H9 (cell line): ENCODE measurements around the gene ALOX5. TPM values are rescaled to one million over a fixed set of nuclear protein-coding genes. Genes with fewer than 3 reads are reported as not detected.

Source experiments
- DNase-seq: peaks from one replicate; pipeline ENCODE4 v3.0.0-alpha.2; 2017
- H2AFZ ChIP-seq: one replicate; pipeline ENCODE4 v1.6.1; 2013; ENCODE audit warnings: mild to moderate bottlenecking, low read length, control low read depth, moderate library complexity
- H2AK5ac ChIP-seq: 2 replicates; pipeline ENCODE4 v1.6.1; 2013; ENCODE audit warnings: low read length, control low read depth, mixed read lengths; ENCODE audit not compliant: insufficient read length
- H2BK120ac ChIP-seq: one replicate; pipeline ENCODE4 v1.6.1; 2013; ENCODE audit warnings: low read depth, mild to moderate bottlenecking, low read length, control low read depth, inconsistent platforms; ENCODE audit not compliant: poor library complexity, severe bottlenecking
- H2BK12ac ChIP-seq: 2 replicates; pipeline ENCODE4 v1.6.1; 2013; ENCODE audit warnings: low read length, control low read depth, mixed read lengths, low read depth; ENCODE audit not compliant: insufficient read length
- H2BK15ac ChIP-seq: 2 replicates; pipeline ENCODE4 v1.6.1; 2013; ENCODE audit warnings: low read depth, low read length, control low read depth
- H2BK20ac ChIP-seq: one replicate; pipeline ENCODE4 v1.6.1; 2013; ENCODE audit warnings: low read depth, mild to moderate bottlenecking, low read length, control low read depth, inconsistent platforms; ENCODE audit not compliant: poor library complexity, severe bottlenecking
- H2BK5ac ChIP-seq: 2 replicates; pipeline ENCODE4 v1.6.1; 2013; ENCODE audit warnings: low read length, control low read depth, mixed read lengths; ENCODE audit not compliant: insufficient read length
- H3K14ac ChIP-seq: 2 replicates; pipeline ENCODE4 v1.6.1; 2013; ENCODE audit warnings: low read length, control low read depth; ENCODE audit not compliant: insufficient read depth
- H3K18ac ChIP-seq: 2 replicates; pipeline ENCODE4 v1.6.1; 2013; ENCODE audit warnings: low read depth, mild to moderate bottlenecking, mixed read lengths, low read length, control low read depth; ENCODE audit not compliant: insufficient read length
- H3K23ac ChIP-seq: 2 replicates; pipeline ENCODE4 v1.6.1; 2013; ENCODE audit warnings: low read length, control low read depth, mixed read lengths, low read depth; ENCODE audit not compliant: insufficient read length
- H3K23me2 ChIP-seq: 2 replicates; pipeline ENCODE4 v1.6.1; 2013; ENCODE audit warnings: low read depth, mild to moderate bottlenecking, mixed read lengths, low read length, control low read depth; ENCODE audit not compliant: insufficient read length, poor library complexity, severe bottlenecking
- H3K27ac ChIP-seq: 2 replicates; pipeline ENCODE4 v1.5.1; 2013; ENCODE audit warnings: low read length, control low read depth, mixed read lengths, low read depth; ENCODE audit not compliant: insufficient read length
- H3K27me3 ChIP-seq: 2 replicates; pipeline ENCODE4 v1.6.1; 2013; ENCODE audit warnings: low read length, control low read depth, inconsistent platforms; ENCODE audit not compliant: insufficient read depth
- H3K4ac ChIP-seq: 2 replicates; pipeline ENCODE4 v1.6.1; 2013; ENCODE audit warnings: low read depth, mild to moderate bottlenecking, control low read depth, inconsistent platforms, low read length, moderate library complexity
- H3K4me1 ChIP-seq: 2 replicates; pipeline ENCODE4 v1.6.1; 2013; ENCODE audit warnings: low read length, control low read depth, inconsistent platforms; ENCODE audit not compliant: insufficient read depth
- H3K4me2 ChIP-seq: 2 replicates; pipeline ENCODE4 v1.6.1; 2013; ENCODE audit warnings: low read length, control low read depth, mixed read lengths; ENCODE audit not compliant: insufficient read length, insufficient read depth
- H3K56ac ChIP-seq: 2 replicates; pipeline ENCODE4 v1.6.1; 2013; ENCODE audit warnings: low read depth, mild to moderate bottlenecking, mixed read lengths, low read length, control low read depth; ENCODE audit not compliant: insufficient read length
- H3K79me1 ChIP-seq: 2 replicates; pipeline ENCODE4 v1.6.1; 2013; ENCODE audit warnings: low read depth, mild to moderate bottlenecking, moderate library complexity, low read length, control low read depth, inconsistent platforms; ENCODE audit not compliant: insufficient read depth, poor library complexity, severe bottlenecking
- H3K79me2 ChIP-seq: 2 replicates; pipeline ENCODE4 v1.6.1; 2013; ENCODE audit warnings: low read length, control low read depth, inconsistent platforms; ENCODE audit not compliant: insufficient read depth
- H3K9ac ChIP-seq: 2 replicates; pipeline ENCODE4 v1.6.1; 2013; ENCODE audit warnings: low read length, control low read depth, mixed read lengths; ENCODE audit not compliant: insufficient read length; ENCODE audit errors: extremely low read depth
- H3K9me3 ChIP-seq: one replicate; pipeline ENCODE4 v1.6.1; 2013; ENCODE audit warnings: low read depth, low read length, inconsistent platforms; ENCODE audit not compliant: control insufficient read depth
- H3T11ph ChIP-seq: one replicate; pipeline ENCODE4 v1.6.1; 2013; ENCODE audit warnings: mild to moderate bottlenecking, low read length, control low read depth, inconsistent platforms
- H4K20me1 ChIP-seq: one replicate; pipeline ENCODE4 v1.6.1; 2013; ENCODE audit not compliant: control insufficient read depth, insufficient read length, insufficient read depth
- H4K5ac ChIP-seq: 2 replicates; pipeline ENCODE4 v1.6.1; 2013; ENCODE audit warnings: low read depth, mild to moderate bottlenecking, mixed read lengths, low read length, control low read depth; ENCODE audit not compliant: insufficient read length
- H4K8ac ChIP-seq: replicated peaks from 2 replicates; pipeline ENCODE4 v1.6.1; 2013; ENCODE audit warnings: low read length, control low read depth, mixed read lengths, low read depth; ENCODE audit not compliant: insufficient read length
- H4K91ac ChIP-seq: 2 replicates; pipeline ENCODE4 v1.6.1; 2013; ENCODE audit warnings: low read depth, mild to moderate bottlenecking, moderate library complexity, mixed read lengths, low read length, control low read depth; ENCODE audit not compliant: insufficient read length
- H3K27ac Mint-ChIP-seq, 3 experiments: 2 replicates in 2 of 3; 3 replicates in 1 of 3; pipeline ENCODE4 v1.8.0; 2020 to 2021; ENCODE audit warnings: mixed read lengths in 3 of 3, mild to moderate bottlenecking in 1 of 3, moderate library complexity in 1 of 3
- H3K27me3 Mint-ChIP-seq: 2 replicates; pipeline ENCODE4 v1.8.0; 2021; ENCODE audit warnings: low read depth, mild to moderate bottlenecking, moderate library complexity, mixed read lengths
- H3K36me3 Mint-ChIP-seq, 3 experiments: 2 replicates in 2 of 3; 3 replicates in 1 of 3; pipeline ENCODE4 v1.8.0; 2020 to 2021; ENCODE audit warnings: low read depth in 3 of 3, mixed read lengths in 3 of 3; ENCODE audit not compliant: insufficient read depth in 1 of 3
- H3K4me1 Mint-ChIP-seq, 2 experiments: 2 replicates each; pipeline ENCODE4 v1.8.0; 2020; ENCODE audit warnings: mixed read lengths in 2 of 2
- H3K4me3 Mint-ChIP-seq, 2 experiments: 2 replicates in 1 of 2; 3 replicates in 1 of 2; pipeline ENCODE4 v1.8.0; 2020 to 2021; ENCODE audit warnings: mild to moderate bottlenecking in 2 of 2, mixed read lengths in 2 of 2, moderate library complexity in 1 of 2
- H3K9me3 Mint-ChIP-seq, 2 experiments: 2 replicates in 1 of 2; 3 replicates in 1 of 2; pipeline ENCODE4 v1.8.0; 2020; ENCODE audit warnings: mild to moderate bottlenecking in 2 of 2, mixed read lengths in 2 of 2, moderate library complexity in 1 of 2
- CTCF ChIP-seq: fragments of 200-600 bp; sonication (generic); conservative IDR thresholded peaks from 3 replicates; pipeline ENCODE4 v1.8.0; 2021; ENCODE audit warnings: antibody characterized with exemption, mild to moderate bottlenecking
- WGBS: extraction: QIAGEN DNeasy Blood & Tissue Kit; methylation state at CpG from one replicate; pipeline ENCODE4 v1.1.7; 2013; ENCODE audit warnings: missing lambda C conversion rate, low lambda C conversion rate, mixed read lengths; ENCODE audit not compliant: insufficient read length; ENCODE audit errors: extremely low coverage; 5-methylcytosine and 5-hydroxymethylcytosine counted together
- total RNA-seq: library from RNA; stranded (reverse); gene quantifications from 2 replicates; pipeline ENCODE4 v1.2.1, GENCODE V29; 2021

The ALOX5 gene
- total RNA-seq, 1 experiment from 2014 or later = 3.7 TPM

- DNase-seq = no peak
- Histone ChIP-seq H2BK20ac (no peak overlapping the region), H3K4me2 (no peak overlapping the region), H2BK120ac (no peak overlapping the region), H2BK12ac (no peak overlapping the region), H3K18ac (no peak overlapping the region), H4K20me1 (no peaks in the 10 kb centered on the region), H3K23ac (no peak overlapping the region), H3K23me2 (no peaks in the 10 kb centered on the region), H3T11ph (no peak overlapping the region), H3K79me2 (no peaks in the 10 kb centered on the region), H3K9ac (no peak overlapping the region), H3K27ac (no peak overlapping the region), H4K91ac (no peak overlapping the region), H4K5ac (no peak overlapping the region), H3K4me1 (no peaks in the 10 kb centered on the region), H4K8ac (no peak overlapping the region), H3K27me3 (no peaks in the 10 kb centered on the region), H2AFZ (no peak overlapping the region), H2AK5ac (no peak overlapping the region), H2BK15ac (no peak overlapping the region), H3K9me3 (no peaks in the 10 kb centered on the region), H3K79me1 (no peaks in the 10 kb centered on the region), H3K14ac (no peak overlapping the region), H3K4ac (no peak overlapping the region), H2BK5ac (no peak overlapping the region), H3K56ac (no peak overlapping the region)
- TF ChIP-seq CTCF = no peak
- H3K27me3 Mint-ChIP-seq = peaks cover 2% of the 10 kb centered on the region
- H3K9me3 Mint-ChIP-seq = peaks cover 16 to 18% of the 10 kb centered on the region in 2 experiments
- no CpG with 5 or more reads among the region's 1 CpG for whole genome bisulfite sequencing
- peaks cover 7 to 15% (median 10%) of the 10 kb centered on the region in 3 experiments; a peak in 5 of 7 replicates for H3K36me3 Mint-ChIP-seq
- no peaks in the 10 kb centered on the region for H3K4me1 Mint-ChIP-seq
- no peak overlapping the region for H3K27ac Mint-ChIP-seq
- H3K4me3 Mint-ChIP-seq = no peak overlapping the region
Measured at GRCh38 chr10:45398595-45398994, 24.6 kb downstream of the ALOX5 start.
